ENCODE data around the gene INS.

- TF ChIP-seq CTCF (IDR thresholded peaks at IDR 0.05) (no peak), EZH2 (IDR thresholded peaks at IDR 0.05; ENCODE audit: borderline replicate concordance, insufficient read depth, low read depth, low read length, poor library complexity, severe bottlenecking) (no peak)
Observed at GRCh38 chr11:2189938-2190656, 29.1 kb upstream of the INS start.
